ENCODE data around the gene GGT6. TPM values are rescaled to one million over a fixed set of nuclear protein-coding genes. Genes with fewer than 3 reads are reported as not detected.

GGT6 gene
- polyA plus RNA-seq, 1 of the 3 experiments (the other 2 are of a cell fraction) = not detected

GRCh38 chr17:4609761-4610160 is 49.4 kb upstream of the GGT6 start:
- Histone ChIP-seq H3K27ac (ENCODE audit: low read depth in 2 of 2, low read length in 1 of 2) (no peak overlapping the region), H3F3A (replicated peaks; ENCODE audit: insufficient read depth) (no peaks in the 10 kb centered on the region), H3K9me2 (no peaks in the 10 kb centered on the region), H3K79me2 (ENCODE audit: insufficient read depth) (no peaks in the 10 kb centered on the region), H2AFZ (ENCODE audit: low read depth) (no peak overlapping the region), H4K20me1 (ENCODE audit: insufficient read depth) (no peaks in the 10 kb centered on the region), H3K4me2 (no peak overlapping the region), H3K36me3 (replicated peaks in 1 of 2; ENCODE audit: control insufficient read depth in 1 of 2, insufficient read depth in 2 of 2, low read length in 1 of 2) (no peaks in the 10 kb centered on the region), H3K4me1 (ENCODE audit: control insufficient read depth in 1 of 2, insufficient read depth in 2 of 2, low read depth in 1 of 2, low read length in 1 of 2) (peaks cover 0 to under 1% of the 10 kb centered on the region in 2 experiments; a peak in 1 of 4 replicates), H3K4me3 (ENCODE audit: low read depth in 2 of 2, low read length in 1 of 2) (no peak overlapping the region), H3K9ac (no peak overlapping the region), H3K9me3 (no peaks in the 10 kb centered on the region), H3K27me3 (ENCODE audit: insufficient read depth) (peaks cover 22% of the 10 kb centered on the region; the same call in 1 of the 2 replicates)
- TF ChIP-seq PBX3 (IDR thresholded peaks at IDR 0.05) (no peak), TEAD4 (IDR thresholded peaks at IDR 0.05; ENCODE audit: borderline replicate concordance, insufficient read depth) (no peak), IRF3 (IDR thresholded peaks at IDR 0.05; ENCODE audit: low read depth, low read length) (no peak), REST (IDR thresholded peaks at IDR 0.05; ENCODE audit: low read depth, low read length) (no peak), ELF1 (IDR thresholded peaks at IDR 0.05) (no peak), ZBTB33 (IDR thresholded peaks at IDR 0.05; ENCODE audit: borderline replicate concordance, low read depth) (no peak), POLR2AphosphoS5 (IDR thresholded peaks at IDR 0.05; ENCODE audit: low read depth, low read length) (no peak), CTCF (IDR thresholded peaks at IDR 0.05) (no peak), NFIC (IDR thresholded peaks at IDR 0.05; ENCODE audit: borderline replicate concordance) (no peak), NRF1 (IDR thresholded peaks at IDR 0.05; ENCODE audit: low read depth, low read length) (no peak), RCOR1 (IDR thresholded peaks at IDR 0.05; ENCODE audit: low read length) (no peak), TAF1 (IDR thresholded peaks at IDR 0.05; ENCODE audit: borderline replicate concordance, low read depth, low read length) (no peak), YY1 (IDR thresholded peaks at IDR 0.05; ENCODE audit: low read depth) (no peak), RXRA (IDR thresholded peaks at IDR 0.05; ENCODE audit: borderline replicate concordance, low read depth) (no peak), EZH2phosphoT487 (IDR thresholded peaks at IDR 0.05; ENCODE audit: borderline replicate concordance, low read depth) (no peak), SMC3 (IDR thresholded peaks at IDR 0.05; ENCODE audit: low read depth, low read length) (no peak), MXI1 (IDR thresholded peaks at IDR 0.05; ENCODE audit: low read depth, low read length) (no peak), USF2 (IDR thresholded peaks at IDR 0.05; ENCODE audit: borderline replicate concordance, low read depth, low read length) (no peak), FOXJ3 (CRISPR knock-in tag; IDR thresholded peaks at IDR 0.05) (no peak)
- POLR2A ChIA-PET = interaction anchor here (0.6 kb wide), 1 partner anchor 14 kb away, joined by 3 read pairs; no protein-coding TSS in a partner anchor
- CTCF ChIA-PET = interaction anchor here (1.1 to 5.1 kb wide), 5 partner anchors 8 to 42 kb away, joined by 3 to 59 read pairs (median 8); partner anchors contain the start of gene SMTNL2
- DNase-seq = no peak
- WGBS (ENCODE audit: low lambda C conversion rate) = 80% methylated on average over 7 of the region's 7 CpGs

Data from SK-N-SH (cell line).